OCI-M1 (cell line): ENCODE data around the gene RAB36.

ENCODE experiments used
- DNase-seq: peaks from one replicate; lab custom pipeline; 2025; lab: John Stamatoyannopoulos, UW

Gene RAB36

DNA sequence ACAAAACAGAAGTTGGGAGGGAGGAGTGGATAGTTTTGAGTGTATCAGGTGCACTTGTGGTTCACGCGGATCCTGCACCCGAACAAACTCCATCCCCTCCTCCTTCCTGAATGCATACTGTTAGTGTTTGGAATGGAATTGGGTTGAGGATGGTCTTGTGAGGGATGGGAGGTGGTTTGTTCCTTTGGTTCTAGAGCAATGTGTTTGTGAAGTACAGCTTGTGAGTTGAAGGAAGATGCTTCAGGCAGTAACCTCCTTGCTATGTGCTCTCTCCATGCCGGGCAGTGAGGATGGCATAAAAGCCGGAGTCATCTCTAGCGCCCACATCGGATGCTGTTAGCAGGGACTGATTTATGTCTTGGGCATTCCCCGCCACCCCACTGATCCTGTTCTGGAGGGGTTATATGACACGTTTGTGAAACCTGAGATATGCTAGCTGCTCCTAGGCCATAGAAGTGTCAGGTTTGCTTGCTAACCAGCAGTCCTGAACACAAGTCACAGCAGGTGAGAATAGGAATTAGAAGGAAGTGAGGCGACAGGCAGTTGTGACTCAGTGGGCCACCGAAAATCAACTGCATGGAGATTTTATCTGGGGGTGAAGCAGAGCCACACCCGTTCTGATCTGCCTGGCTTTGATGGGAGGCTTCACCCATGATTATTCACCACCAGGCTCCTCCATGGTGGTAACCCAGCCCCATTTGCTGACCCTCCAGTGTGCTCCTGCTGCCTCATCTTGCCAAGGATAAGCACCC is 37.2 kb downstream of the RAB36 start:
- peak; percentile 43 for DNase-seq

DNA sequence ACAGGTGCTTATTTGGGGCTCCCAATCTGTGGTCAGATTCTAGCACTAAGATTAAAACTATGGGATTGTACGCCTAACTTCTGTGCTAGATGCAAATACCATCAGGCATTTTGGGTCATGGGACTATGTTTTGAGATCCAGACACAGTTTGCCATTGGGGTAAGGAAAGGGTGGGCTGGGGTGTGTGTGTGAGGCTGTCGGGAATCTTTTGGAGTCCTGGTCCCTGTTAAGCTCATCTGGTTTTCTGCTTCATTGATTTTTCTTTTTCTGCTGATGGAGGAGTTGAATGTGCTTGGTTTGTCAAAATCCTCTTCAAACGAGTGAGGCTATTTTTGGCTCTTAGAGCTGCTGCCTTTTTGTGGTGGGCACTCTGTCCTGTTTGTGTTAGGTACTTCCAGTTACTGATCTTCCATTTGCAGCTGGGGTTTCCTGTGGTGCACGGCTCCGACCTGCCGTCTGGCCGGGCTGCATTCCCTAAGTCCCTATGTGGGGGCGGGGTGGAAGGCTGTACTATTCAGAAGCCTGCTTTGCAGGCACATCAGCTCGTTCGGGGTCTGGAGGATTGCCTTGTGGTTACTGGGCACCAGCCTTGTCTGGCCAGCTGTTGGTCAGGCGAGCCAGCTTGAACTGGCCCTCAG is 37.9 kb downstream of the RAB36 start:
- peak; percentile 47 for DNase-seq

GRCh38 chr22:23184100-23184763 is 39.0 kb downstream of the RAB36 start:
- DNase-seq, result no peak

DNA sequence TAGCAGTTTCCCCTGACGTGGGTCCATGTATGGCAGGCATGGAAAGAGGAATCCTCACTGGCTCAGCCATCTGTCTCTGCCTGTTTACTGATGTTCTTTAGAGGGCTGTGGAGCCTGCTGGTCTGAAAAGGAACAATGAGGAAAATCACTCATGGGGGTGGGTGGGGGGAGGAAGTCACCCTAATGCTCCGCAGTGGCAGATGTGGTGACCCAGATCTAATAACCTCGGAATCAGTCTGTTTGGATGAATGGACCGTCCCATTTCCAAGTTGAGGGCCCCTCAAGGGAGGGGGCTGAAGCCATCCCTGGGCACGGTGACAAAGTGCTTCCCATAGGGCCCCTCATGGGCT is 39.5 kb downstream of the RAB36 start:
- DNase-seq, result no peak

- DNase-seq, result peak; percentile 54
These were observed 41.9 kb downstream of the RAB36 start for GRCh38 chr22:23187211-23187610.

DNA sequence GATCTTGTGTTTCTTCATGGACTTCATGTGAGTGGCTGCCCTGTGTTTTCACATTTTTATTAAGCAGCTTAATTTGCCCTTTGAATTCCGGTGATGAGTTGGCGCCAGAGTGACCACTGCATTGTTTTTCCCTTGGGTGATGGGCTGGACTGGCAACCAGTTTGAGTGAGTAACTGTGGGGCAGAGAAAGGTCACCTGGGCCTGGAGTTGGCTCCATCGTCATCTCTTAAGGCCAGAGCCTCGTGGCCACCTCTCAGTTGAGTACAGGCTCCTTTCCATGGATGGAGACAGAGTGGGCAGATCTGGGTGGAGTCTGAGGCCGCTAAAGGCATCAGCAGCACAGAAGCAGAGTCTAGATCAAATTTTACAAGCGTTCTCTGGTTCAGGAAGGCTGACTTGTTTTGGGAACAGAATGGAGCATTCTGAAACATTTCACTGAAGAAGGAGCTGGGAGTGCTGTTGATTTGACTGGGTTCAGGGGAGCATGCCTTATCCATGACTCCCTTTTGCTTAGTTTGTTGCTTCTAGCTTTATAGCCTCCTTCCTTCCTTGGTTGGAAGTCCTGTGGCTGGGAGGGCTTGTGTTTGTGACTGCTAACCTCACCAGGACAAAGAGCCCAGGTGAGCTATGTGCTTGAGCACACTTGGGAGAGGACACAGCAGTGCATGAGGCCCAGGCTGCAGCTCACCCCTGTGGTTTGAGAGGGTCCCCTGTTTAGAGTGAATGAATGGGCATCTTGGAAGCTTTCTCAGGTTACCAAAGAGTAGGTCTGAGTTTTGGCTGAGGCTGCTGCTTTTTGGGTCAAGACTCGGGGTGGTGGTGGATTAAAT is 42.8 kb downstream of the RAB36 start:
- no peak for DNase-seq

DNA sequence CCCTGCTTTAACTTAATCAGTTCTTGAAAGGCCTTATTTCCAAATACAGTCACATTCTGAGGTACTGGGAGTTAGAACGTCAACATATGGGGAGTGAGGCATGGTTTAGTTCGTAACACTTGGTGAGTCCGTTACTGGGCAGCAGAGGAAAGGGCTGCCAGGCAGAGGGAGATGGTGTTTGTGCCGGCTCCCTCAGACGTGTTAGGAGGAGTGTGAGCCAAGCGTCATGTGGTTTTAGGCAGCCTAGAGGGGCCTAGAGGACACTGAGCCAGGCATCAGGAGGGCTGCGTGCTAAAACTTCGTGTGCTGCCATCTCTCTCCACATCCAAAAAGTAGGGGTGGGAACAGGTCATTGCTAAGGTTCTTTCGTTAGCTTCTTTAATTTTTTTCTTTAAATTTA is 45.2 kb downstream of the RAB36 start:
- no peak for DNase-seq

DNA sequence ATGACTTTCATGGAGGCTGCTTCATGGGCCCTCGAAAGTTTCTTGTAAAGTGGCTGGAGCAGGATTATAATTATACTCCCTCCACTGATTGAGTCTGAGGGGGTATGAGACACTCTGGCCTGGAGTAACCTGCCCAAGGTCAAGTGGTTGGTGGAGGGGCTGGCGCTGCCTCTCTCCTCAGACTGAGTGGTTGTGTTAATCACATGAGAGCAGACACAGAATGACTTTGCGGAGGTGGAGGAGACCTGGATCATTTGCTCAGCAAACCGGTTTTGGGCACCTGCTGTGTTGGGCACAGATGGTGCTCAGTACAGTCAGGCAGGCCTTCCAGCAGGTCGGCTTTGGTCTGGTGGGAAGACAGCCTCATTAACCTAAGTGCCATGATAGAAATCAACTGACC is 46.9 kb downstream of the RAB36 start:
- no peak for DNase-seq

GRCh38 chr22:23192558-23192957 is 47.3 kb downstream of the RAB36 start:
- DNase-seq, result no peak

- DNase-seq, result no peak
These were observed 48.0 kb downstream of the RAB36 start for GRCh38 chr22:23193196-23193827.

DNA sequence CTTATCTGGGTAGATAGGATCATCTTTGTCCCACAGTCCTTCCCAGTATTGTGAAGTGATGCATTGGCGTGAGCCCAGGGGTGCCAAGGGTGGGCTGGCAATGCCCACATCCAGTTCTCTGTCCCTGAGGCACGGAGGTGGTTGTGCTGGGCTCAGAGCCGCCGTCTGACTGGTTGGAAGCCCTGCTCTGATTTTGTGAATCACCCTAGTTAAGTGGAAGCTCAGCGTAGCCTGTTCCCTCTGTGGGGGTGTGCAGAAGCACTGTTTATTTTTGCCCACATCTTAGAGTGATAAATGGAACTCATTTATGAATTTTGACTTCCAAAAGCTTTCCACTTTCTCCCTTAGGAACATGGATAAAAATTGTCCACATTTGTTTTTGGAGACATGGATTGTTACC is 48.6 kb downstream of the RAB36 start:
- DNase-seq, result no peak

DNA sequence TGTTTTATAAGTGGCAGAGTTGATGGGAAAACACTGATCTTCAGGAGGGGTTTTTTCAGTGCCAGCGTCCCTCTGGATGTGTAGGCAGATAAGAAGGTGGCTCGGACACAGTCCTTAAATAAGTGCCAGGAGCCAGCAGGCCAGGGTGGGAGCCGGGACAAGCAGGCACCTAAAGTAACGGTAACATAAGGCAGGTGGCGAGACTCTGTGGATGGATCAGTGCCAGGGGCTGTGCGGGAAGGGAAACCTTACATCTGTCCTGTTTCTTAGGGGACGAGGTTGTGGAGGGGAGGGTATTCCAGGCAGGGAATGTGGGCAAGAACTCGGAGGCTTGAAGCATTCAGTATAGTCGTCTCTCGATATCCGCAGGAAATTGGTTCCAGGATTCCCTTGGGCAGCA is 50.9 kb downstream of the RAB36 start:
- DNase-seq, result no peak

DNA sequence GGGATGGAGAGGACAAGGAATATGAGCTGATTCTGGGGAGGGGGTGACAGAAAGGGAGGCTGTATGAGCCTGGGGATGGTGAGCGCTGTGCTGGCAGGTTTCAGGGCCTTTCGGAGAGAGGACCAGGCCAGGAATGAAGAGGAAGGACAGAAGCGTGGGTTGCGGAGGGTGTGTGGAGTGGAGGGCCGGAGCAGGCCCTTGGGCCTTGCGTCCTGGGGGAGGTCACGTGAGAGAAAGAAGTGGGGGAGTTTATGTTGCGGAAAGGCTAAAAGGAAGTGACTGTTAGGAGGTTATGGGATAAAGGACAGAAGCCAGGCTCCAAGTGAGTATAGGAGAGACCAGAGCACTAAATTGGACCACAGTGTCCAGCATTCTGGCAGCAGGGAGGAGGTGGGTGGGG is 52.6 kb downstream of the RAB36 start:
- no peak for DNase-seq

GRCh38 chr22:23199159-23199558 is 53.9 kb downstream of the RAB36 start:
- no peak for DNase-seq

DNA sequence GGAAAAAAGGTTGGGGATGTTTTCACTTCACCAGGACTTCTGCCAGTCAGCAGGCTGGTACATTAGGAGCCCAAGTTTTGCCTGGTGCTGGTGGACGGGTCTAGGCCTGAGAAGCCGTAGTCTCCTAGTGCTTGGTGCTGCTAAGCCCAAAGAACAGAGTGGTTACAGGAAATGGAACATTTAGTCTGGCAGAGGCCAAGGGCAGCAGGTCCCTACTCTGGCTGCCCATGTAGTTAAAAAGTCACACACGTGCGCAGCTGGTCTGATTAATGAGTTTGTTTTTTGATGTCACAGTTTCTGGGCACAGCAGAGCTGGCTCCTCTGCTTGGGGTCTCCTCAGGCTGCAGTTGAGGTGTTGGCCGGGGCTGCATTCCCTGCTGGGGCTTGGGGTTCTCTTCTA is 55.6 kb downstream of the RAB36 start:
- DNase-seq, result no peak

DNA sequence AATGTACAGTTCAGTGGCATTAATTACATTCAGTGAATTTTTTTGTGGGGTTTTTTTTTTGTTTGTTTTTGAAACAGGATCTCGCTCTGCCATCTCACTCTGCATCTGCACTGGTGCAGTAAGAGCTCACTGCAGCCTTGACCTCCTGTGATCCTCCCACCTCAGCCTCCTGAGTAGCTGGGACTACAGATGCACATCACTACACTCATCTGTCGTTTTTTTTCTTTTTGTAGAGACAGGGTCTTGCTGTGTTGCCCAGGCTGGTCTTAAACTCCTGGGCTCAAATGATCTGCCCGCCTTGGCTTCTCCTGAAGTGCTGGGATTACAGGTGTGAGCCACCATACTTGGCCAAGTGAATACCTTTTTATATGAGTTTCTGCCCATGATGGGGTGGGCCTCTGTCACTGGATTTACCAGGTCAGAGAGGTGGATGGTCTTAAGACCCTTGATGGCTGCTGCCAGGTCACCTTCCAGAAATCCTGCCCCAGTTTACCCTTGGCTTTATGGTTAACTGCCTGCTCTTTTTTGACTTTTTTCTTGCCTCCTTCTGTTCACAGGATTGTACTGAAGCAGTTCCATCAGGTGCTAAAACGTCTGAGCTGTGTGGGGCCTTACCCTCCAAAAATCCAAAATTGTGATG is 57.7 kb downstream of the RAB36 start:
- DNase-seq, result no peak

DNA sequence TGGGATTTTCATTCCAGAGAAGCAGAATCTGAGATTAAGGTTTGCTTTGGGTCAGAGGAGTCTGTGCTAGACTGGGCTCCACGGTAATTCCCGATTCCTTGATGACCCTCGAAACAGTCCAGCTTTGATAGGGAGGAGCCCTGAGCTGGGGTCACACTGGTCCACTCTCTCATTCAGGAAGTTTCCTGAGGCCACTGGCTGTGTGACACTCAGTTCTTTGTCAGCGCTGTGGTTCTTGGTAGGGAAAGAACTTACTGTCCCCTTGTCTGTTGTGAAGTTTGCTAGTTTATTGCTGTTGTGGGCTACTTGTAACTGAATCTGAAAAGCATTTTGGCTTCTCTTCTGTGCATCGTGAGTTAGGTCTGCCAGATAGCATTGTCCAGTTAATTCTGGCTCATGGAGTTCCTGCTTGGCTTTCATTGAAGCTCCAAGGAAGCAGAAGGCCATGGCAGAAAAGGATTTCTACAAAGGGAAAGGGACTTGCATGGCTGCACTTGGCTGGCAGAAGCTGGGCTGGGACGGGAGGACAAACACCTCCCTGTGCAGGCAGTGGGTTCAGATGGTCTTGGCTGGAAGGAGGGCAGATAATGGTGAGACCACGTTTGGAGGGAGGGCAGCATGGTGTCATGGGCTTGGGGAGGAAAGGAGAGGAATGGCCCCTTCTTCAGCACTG is 58.3 kb downstream of the RAB36 start:
- DNase-seq, result no peak

DNA sequence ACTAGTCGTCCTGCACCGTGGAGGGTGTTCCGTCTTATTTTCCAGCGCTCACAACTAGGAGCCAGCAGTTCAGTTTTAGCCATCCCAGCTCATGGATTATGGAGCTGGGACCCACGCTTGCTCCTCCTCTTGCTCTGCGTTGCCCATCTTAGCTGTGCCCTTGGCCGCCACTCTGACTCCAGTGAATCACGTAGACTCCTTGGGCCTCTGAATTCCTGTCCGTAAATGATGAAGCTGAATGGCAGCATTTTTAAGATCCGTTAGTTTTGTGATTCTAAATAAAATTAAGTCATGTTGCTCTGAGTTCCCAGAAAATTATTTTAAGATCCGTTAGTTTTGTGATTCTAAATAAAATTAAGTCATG is 58.8 kb downstream of the RAB36 start:
- DNase-seq, result no peak

- DNase-seq, result no peak
These were observed 59.4 kb downstream of the RAB36 start for GRCh38 chr22:23204541-23205157.

GRCh38 chr22:23205339-23206049 is 60.2 kb downstream of the RAB36 start:
- DNase-seq, result no peak
